Umbilical cord (tissue), 2 donors: ENCODE measurements around the gene NACC2. TPM values are rescaled to one million over a fixed set of nuclear protein-coding genes. Genes with fewer than 3 reads are reported as not detected.

Source experiments
- DNase-seq: peaks from one replicate; pipeline ENCODE4 v3.0.0-alpha.2; 2015; ENCODE audit warnings: low spot score
- total RNA-seq: library from RNA; depleted of rRNA; stranded (reverse); fragments of >200 nt; gene quantifications from one replicate; pipeline ENCODE4 v1.2.3, GENCODE V29; 2014; ENCODE audit warnings: low replicate concordance; ENCODE audit not compliant: insufficient read depth

The NACC2 gene
- total RNA-seq, 1 donor from 2014 or later = 23.4 TPM

GRCh38 chr9:136058801-136059302 is 36.2 kb downstream of the NACC2 start:
- DNase-seq = no peak

- DNase-seq = no peak
These were observed 37.0 kb downstream of the NACC2 start for GRCh38 chr9:136058084-136058483.

- DNase-seq = no peak
These were observed 37.6 kb downstream of the NACC2 start for GRCh38 chr9:136057236-136058081.

GRCh38 chr9:136056546-136057235 is 38.4 kb downstream of the NACC2 start:
- DNase-seq = no peak

- no peak for DNase-seq
These were observed 39.2 kb downstream of the NACC2 start for GRCh38 chr9:136055715-136056545.

GRCh38 chr9:136054798-136055714 is 40.0 kb downstream of the NACC2 start:
- DNase-seq = peak; percentile 25

- DNase-seq = no peak
These were observed 40.9 kb downstream of the NACC2 start for GRCh38 chr9:136054146-136054545.

GRCh38 chr9:136053757-136054142 is 41.3 kb downstream of the NACC2 start:
- no peak for DNase-seq

GRCh38 chr9:136052991-136053756 is 41.9 kb downstream of the NACC2 start:
- peak; percentile 23 for DNase-seq

GRCh38 chr9:136052472-136052880 is 42.6 kb downstream of the NACC2 start:
- DNase-seq = no peak

GRCh38 chr9:136051837-136052471 is 43.1 kb downstream of the NACC2 start:
- DNase-seq = peak; percentile 97

GRCh38 chr9:136051453-136051836 is 43.6 kb downstream of the NACC2 start:
- DNase-seq = peak; percentile 26

GRCh38 chr9:136050701-136051452 is 44.2 kb downstream of the NACC2 start:
- DNase-seq = peak; percentile 39

GRCh38 chr9:136050266-136050700 is 44.8 kb downstream of the NACC2 start:
- no peak for DNase-seq

GRCh38 chr9:136049491-136050265 is 45.4 kb downstream of the NACC2 start:
- DNase-seq = no peak

GRCh38 chr9:136048560-136049411 is 46.3 kb downstream of the NACC2 start:
- DNase-seq = no peak
